ENCODE data around the gene DNMT3A.

- TF ChIP-seq, protein P1, sequence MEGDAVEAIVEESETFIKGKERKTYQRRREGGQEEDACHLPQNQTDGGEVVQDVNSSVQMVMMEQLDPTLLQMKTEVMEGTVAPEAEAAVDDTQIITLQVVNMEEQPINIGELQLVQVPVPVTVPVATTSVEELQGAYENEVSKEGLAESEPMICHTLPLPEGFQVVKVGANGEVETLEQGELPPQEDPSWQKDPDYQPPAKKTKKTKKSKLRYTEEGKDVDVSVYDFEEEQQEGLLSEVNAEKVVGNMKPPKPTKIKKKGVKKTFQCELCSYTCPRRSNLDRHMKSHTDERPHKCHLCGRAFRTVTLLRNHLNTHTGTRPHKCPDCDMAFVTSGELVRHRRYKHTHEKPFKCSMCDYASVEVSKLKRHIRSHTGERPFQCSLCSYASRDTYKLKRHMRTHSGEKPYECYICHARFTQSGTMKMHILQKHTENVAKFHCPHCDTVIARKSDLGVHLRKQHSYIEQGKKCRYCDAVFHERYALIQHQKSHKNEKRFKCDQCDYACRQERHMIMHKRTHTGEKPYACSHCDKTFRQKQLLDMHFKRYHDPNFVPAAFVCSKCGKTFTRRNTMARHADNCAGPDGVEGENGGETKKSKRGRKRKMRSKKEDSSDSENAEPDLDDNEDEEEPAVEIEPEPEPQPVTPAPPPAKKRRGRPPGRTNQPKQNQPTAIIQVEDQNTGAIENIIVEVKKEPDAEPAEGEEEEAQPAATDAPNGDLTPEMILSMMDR (IDR thresholded peaks at IDR 0.05), result no peak
- TF ChIP-seq POLR2A (IDR thresholded peaks at IDR 0.05), result no peak
These were observed 27.8 kb downstream of the DNMT3A start for GRCh38 chr2:25313711-25314513.
